Measurements from ENCODE around the gene MRFAP1.
A peak's percentile ranks its signal among the peaks of the same experiment; 100 is the strongest.
"Not testable (repeated sequence)": the region's sequence is repeated elsewhere in the genome, so short reads cannot be mapped to it uniquely, and the experiment has no call there.

The MRFAP1 gene

DNA sequence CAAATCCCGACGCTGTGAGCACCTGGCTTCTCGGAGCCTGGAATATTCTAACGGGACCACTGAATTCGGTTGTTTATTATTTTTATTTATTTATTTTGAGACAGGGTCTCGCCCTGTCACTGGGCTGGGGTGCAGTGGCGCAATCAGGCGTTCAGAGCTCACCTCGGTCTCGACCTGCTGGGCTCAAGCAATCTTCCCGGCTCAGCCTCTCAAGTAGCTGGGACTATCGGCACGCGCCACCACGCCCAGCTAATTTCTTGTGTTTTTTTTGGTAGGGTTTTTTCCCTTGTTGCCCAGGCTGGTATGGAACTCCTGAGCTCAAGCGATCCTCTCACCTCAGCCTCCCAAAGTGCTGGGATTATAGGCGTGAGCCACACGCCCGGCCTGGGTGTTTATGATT lies 31.6 kb downstream of the MRFAP1 start:
- DNase-seq = no peak

DNA sequence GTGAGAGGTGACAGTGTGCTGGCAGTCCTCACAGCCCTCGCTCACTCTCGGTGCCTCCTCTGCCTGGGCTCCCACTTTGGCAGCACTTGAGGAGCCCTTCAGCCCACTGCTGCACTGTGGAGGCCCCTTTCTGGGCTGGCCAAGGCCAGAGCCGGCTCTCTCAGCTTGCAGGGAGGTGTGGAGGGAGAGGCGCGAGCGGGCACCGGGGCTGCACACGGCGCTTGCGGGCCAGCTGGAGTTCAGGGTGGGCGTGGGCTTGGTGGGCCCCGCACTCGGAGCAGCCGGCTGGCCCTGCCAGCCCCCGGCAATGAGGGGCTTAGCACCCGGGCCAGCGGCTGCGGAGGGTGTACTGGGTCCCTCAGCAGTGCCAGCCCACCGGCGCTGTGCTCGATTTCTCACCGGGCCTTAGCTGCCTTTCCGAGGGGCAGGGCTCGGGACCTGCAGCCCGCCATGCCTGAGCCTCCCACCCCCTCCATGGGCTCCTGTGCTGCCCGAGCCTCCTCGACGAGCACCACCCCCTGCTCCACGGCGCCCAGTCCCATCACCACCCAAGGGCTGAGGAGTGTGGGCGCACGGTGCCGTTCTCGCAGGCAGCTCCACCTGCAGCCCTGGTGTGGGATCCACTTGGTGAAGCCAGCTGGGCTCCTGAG lies 32.2 kb downstream of the MRFAP1 start:
- DNase-seq = not testable (repeated sequence)

DNA sequence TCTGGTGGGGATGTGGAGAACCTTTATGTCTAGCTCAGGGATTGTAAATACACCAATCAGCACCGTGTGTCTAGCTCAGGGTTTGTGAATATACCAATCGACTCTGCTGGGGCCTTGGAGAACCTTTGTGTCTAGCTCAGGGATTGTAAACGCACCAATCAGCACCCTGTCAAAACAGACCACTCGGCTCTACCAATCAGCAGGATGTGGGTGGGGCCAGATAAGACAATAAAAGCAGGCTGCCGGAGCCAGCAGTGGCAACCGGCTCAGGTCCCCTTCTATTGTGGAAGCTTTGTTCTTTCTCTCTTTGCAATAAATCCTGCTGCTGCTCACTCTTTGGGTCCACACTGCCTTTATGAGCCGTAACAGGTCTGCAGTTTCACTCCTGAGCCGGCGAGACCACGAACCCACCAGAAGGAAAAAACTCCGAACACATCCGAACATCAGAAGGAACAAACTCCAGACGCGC lies 32.7 kb downstream of the MRFAP1 start:
- peak; percentile 39 for DNase-seq

DNA sequence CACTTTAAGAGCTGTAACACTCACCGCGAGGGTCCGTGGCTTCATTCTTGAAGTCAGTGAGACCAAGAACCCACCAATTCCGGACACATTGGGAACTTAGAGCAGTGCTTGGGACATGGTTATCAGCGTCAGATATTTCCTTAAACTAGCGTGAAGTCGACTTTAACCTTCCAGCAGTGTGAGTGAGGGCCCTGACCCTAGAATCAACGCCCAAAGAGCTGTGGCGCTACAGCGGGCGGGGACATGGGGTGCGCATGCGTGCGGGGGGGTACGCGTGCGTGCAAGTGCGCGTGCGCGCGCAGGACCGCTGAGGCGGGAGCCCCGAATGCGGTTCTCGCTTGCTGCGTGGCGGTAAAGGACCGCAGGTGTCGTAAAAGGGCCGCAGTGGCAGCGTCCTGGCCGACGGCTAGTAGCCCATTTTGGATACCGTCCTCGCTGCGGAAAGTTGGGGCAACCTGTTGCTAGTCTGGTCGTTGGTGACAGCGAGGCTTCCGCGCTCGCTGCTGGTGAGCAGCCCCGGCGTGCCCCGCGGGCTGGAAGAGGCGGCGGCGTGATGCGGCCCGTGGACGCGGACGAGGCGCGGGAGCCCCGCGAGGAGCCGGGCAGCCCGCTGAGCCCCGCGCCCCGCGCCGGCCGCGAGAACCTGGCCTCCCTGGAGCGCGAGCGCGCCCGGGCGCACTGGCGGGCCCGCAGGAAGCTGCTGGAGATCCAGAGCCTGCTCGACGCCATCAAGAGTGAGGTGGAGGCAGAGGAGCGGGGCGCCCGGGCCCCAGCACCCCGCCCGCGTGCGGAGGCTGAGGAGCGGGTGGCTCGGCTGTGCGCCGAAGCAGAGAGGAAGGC lies 33.4 kb downstream of the MRFAP1 start:
- peak; percentile 93 for DNase-seq

DNA sequence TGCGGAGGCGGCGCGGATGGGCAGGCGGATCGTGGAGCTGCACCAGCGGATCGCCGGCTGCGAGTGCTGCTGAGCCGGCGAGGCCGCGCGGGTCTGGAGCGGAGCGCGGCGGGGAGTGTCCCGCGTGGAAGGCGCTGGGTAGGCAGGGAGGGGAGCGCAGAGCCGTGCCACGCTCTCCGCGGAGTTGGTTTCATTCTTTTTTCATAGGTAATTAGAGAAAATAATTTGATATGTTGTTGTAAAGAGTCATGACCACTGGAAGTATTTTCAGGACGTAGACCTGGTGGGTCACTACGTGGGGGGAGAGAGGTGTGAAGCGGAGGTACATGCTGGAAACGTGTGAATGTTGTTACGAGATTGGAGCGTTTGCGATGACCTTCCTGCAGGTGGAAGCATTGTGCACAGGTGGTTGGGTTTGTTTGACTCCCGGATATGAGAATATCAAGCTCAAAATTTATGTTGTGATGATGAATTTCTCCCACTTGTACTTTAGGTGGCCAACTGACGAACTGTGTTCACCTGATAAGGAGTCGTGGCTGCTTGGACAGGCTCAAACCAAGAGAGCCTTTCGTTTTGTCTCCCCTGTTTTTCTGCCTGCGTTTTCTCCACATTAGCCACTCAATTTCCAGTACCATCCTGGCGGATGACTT lies 34.1 kb downstream of the MRFAP1 start:
- peak; percentile 56 for DNase-seq

DNA sequence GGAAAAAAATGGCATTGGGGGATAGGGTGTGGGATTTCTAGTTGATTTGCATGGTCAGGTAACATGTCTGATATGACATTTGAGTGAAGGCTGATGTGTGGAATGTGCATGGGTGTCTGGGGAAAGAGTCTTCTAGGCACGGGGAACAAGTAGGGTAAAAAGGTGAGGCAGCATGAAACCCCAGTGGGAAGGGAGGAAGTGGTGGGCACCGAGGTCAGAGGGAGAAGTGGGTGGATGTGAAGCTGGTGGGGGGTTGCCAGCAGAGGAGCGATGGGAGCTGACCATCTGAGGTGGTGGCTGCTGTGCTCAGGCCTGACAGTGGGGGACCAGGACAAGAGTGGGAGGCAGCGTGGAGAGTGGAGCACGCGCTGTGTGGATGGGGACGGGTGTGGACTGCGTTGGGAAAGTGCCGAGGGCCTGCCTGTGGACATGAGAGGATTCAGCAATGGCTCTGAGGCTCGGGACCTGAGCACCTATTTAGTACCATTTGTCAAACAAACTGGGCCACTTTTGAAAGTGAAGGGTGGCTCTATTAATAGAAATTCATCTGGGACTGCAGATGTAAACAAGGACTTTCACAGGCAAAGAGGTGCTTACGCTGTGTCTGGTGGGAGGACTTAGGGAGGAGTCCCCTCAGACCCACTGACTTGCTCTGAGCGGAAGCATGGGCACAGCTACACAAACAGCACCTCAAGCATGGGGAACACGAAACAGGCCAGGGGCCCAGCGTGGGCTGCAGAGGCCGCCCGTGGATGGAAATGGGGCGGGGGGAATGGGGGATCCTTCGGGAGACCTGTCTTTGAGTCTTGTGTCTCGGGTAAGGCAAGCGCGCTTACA lies 36.5 kb downstream of the MRFAP1 start:
- no peak for DNase-seq

DNA sequence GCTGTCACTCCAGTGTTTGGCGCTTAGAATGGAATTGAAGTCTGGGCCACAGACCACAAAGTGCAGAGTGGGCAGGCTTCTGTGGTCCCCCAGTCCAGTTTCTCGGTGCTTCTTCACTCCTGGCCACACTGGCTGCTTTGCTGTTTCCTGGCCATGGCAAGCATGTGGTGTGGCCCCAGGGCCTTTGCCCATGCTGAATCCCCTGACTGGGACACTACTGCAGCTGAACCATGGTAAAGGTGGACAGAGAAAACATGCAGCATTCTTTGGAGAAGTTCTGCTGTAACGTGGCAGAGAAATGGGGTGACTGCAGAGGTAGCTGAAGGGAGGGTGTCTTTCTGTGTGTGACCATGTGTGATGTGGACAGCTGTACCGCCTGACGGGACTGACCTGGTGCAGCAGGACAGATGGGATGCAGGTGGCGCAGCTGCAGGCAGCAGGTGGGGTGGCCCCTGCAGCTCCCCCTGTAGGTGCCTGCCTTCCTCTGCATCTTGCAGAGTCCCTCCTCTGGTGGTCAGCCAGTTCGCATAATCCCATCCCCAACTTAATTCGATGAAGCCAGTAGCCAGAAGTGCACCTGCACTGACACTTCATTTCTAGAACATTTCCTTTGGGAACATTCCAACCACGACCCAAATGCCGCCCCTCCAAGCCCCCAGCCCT lies 40.0 kb downstream of the MRFAP1 start:
- DNase-seq = no peak

DNA sequence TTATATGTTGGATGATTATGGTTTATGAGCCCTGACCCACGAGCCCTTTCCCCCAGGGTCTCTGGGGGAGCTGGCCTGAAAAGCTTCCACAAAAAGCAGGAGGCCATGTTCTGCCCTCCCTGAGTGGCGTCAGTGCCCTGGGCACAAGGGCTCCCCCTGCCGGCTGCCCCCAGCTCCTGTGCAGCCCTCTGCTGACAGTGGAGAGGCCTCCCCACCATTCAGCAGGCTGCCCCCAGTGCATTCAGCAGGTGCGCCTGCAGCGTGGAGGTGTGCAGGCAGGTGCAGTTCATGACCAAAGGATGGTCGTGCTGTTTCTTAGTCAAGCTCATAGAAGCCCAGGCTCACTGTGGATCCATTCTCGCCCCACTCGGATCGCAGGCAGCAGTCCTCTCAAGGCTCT lies 40.7 kb downstream of the MRFAP1 start:
- DNase-seq = no peak

DNA sequence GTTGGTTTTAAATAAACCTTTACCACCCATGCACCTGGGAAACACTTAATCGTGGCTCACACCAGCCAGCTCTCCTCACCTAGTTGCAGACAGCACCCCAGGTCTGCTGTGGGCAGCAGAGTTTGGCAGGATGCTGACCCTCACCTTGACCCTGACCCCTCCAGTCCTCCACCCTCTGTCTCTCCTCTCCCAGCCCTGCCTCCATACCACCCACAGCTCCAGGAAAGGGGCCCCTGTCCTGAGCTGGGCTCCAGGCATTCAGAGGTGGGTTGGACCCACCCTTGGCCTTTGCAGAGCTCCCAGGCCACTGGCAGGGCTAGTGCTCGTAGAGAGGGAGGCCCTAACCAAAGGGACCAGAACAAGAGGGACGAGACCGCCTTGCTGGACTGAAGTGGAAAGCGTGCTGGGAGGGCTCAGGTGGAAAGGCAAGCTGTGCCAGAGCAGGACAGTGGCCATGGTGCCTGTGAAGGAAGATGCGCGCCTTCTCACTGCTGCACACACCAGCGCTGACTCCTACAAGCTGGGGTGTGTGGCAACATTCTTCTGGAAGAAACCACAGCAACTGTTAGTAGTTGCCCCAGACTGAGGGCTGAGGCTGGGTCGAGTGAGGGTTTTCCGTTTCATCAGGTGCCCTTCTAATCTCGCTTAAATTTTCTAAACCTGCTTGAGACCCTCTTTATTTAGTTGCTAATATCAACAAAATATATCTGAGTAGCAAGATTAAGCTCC lies 42.5 kb downstream of the MRFAP1 start:
- no peak for DNase-seq

DNA sequence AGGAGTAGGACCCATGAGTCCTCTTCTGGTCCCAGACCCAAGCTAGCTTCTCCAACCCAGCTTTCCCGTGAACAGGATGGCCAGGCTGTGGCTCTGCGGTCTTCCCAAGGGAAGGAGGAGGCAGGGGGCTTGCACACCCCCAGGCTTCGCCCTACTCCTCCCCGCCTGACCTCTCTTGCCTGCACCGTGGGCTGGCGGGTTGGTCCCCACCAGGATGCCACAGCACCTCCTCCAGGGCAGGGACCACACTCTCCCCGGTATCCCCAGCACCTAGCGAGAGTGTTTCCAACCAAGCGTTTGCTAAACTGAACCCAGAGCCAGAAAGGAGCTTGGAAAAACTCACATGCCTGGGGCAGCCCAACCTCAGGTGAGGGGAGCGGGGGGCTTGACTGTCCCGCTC lies 44.2 kb downstream of the MRFAP1 start:
- no peak for DNase-seq

DNA sequence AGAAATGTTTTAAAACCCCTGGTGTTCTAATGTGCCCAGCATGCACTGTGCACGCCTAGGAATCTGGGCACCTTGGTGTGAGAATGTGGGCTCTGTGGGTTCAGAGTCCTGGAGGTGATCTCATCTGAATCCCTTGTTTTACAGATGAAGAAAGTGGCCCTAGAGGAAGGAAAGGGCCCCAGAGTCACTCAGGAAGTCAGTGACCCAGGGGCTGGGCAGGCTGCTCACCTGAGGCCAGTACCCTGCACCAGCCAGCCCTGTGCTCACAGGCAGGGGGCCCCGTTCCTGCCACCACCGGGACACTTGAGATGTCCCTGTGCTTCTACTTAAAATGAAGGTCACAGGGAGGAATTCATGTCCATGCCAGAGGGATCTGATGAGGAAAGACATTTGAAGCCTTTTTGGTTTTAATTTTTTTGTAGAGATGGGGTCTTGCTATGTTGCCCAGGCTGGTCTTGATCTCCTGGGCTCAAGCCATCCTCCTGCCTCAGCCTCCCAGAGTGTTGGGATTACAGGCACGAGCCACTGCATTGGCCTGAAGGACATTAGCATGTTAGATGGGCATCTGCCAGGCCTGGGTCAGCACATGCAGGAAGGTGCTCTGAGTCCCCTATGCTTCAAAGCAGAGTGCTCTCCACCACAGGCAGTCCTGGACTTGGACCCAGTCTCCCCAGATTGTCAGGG lies 45.8 kb downstream of the MRFAP1 start:
- no peak for DNase-seq

DNA sequence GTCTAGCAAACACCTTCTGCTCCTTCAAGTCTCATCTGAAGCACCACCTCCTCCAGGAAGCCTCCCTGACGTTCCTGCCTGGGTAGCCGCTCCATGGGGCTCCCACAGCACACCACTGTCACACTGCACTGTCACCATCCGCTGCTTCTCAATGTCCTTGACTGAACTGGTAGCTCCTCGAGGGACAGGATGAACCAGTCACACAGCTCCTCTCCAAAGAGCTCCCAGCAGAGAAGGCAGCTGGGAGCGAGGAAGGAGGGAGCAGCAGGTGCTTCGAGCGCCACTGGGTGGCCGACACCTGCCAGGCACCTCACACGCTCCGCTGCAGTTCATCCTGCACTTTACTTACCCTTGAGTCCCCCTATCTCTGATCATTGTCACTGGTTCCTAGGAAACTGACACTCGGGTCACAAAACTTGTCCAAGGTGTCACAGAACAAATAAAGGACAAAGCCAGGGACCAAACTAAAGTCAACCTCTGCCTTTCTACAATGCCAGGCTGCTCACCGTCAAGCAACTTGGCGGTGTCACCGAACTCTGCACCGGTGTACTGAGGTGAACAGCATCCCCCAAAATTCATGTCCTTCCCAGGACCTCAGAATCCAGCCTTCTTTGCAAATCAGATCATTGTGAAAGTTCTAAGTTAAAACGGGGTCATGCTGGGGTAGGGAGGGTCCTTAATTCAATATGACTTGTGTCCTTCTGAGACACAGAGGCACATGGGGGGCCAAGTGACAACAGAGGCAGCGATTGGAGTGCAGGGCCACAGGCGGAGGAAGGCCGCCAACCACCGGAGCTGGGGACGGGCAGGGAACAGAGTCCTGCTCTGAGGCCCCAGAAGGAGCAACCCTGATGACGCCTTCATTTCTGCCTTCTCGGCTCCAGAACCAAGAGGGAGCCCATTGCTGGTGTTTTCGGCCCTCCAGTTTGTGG lies 47.7 kb downstream of the MRFAP1 start:
- no peak for DNase-seq

DNA sequence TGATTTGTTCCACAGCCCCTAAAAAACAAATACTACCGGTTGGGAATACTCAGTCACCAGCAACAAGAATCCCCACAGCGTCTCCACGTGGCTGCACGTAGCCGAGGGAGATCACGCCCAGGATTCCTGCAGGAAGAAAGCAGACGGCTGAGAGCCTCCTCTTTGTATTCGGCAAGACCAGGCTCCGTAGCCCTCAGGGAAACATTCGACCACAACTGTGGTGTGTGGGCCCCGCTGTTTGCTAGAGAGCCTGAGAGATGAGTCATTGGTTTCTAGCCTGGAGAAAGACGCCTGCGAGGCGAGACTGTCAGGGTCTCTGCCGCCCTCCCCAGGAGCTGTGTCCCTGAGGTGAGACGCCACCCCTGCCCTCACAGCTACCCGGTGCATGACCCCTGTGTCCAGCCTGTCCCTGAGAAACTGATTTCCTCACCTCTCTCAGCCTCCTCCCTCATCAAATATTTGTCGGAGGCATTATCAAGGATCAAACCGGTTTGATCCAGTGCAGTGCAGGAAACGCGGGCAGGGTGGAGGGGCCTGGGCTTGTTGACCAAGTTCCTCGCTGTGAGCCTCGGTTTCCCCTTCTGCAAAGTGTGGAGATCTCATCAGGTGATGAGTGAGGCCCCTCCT lies 48.5 kb downstream of the MRFAP1 start:
- DNase-seq = peak; percentile 76

DNA sequence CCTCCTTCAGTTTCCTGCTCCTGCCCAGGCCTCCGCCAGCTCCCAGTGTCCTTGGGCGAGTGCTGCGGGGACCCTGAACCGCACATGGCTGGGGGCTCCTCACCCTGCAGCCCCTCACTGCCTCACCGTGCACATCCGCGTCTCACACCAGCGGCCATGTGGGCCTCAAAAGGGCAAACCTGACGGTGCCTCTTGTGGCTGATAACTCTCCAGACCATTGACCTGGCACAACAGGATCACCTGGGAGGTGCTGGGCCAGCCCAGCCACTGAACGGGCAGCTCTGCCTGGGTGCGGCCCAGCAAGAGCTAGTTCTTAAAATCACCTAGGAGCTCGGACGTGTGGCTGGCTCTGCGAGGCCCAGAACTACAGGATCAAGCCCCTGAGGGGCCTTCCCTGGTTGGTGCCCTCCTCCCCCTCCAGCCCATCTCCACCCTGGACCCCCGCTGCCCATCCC lies 49.0 kb downstream of the MRFAP1 start:
- DNase-seq = no peak
